Measurements from ENCODE around the gene SLC5A8. TPM values are rescaled to one million over a fixed set of nuclear protein-coding genes. Genes with fewer than 3 reads are reported as not detected.

SLC5A8 gene
- total and polyA plus RNA-seq, 2 of the 4 experiments (the other 2 are of a cell fraction) = not detected

GRCh38 chr12:101243616-101244015, 33.6 kb upstream of the SLC5A8 start:
- Histone ChIP-seq H3K4ac (ENCODE audit: low read depth, low read length) (no peak overlapping the region), H2BK15ac (ENCODE audit: low read depth, low read length) (no peak overlapping the region), H3K36me3 (ENCODE audit: control insufficient read depth, insufficient read depth, low read length) (no peaks in the 10 kb centered on the region), H2BK5ac (ENCODE audit: low read depth, low read length, poor library complexity, severe bottlenecking) (no peak overlapping the region), H4K5ac (ENCODE audit: low read depth, low read length) (no peak overlapping the region), H4K91ac (ENCODE audit: insufficient read depth, low read depth, low read length) (no peak overlapping the region), H3K4me1 (ENCODE audit: control insufficient read depth, insufficient read depth, low read length) (no peaks in the 10 kb centered on the region), H3K79me1 (ENCODE audit: low read depth in 1 of 2, low read length in 2 of 2) (no peaks in the 10 kb centered on the region), H3K9ac (ENCODE audit: low read depth, low read length) (no peak overlapping the region), H3K18ac (ENCODE audit: low read depth, low read length) (no peak overlapping the region), H3K9me3 (ENCODE audit: control insufficient read depth, insufficient read depth, low read length) (peaks cover 3% of the 10 kb centered on the region; the same call in 1 of the 2 replicates), H3K4me3 (ENCODE audit: insufficient read depth, low read depth, low read length) (no peak overlapping the region), H3K56ac (ENCODE audit: extremely low read depth, insufficient read depth, low read length) (no peak overlapping the region), H2BK20ac (ENCODE audit: low read depth, low read length) (no peak overlapping the region), H4K8ac (ENCODE audit: low read depth in 2 of 2, low read length in 2 of 2) (no peak overlapping the region), H3K23ac (ENCODE audit: low read depth, low read length) (no peak overlapping the region), H4K20me1 (ENCODE audit: insufficient read depth, low read length) (no peaks in the 10 kb centered on the region), H3K9me1 (ENCODE audit: insufficient read depth, low read length) (no peaks in the 10 kb centered on the region), H2AFZ (replicated peaks; ENCODE audit: low read length, poor library complexity) (no peak overlapping the region), H3K14ac (replicated peaks; ENCODE audit: low read depth, low read length) (no peak overlapping the region), H3K27me3 (ENCODE audit: control insufficient read depth, insufficient read depth, low read length) (no peaks in the 10 kb centered on the region), H2AK5ac (ENCODE audit: low read depth, low read length) (no peak overlapping the region), H2BK120ac (ENCODE audit: low read depth, low read length) (no peak overlapping the region), H3K4me2 (ENCODE audit: low read depth, low read length) (no peak overlapping the region), H2AK9ac (replicated peaks; ENCODE audit: low read depth, low read length, poor library complexity) (no peak overlapping the region), H3K27ac (ENCODE audit: insufficient read depth, low read length) (no peak overlapping the region)
- ATAC-seq (ENCODE audit: low read depth) (no peak), DNase-seq (no peak)
- in situ Hi-C loops (cut with MboI; ENCODE audit: low sequenced_read_pairs) (no loop called here), dilution Hi-C loops (cut with HindIII; ENCODE audit: low sequenced_read_pairs, unreplicated experiment) (no loop called here), intact Hi-C loops (cut with micrococcal nuclease) (no loop called here)
- no CpG with 5 or more reads among the region's 2 CpGs for WGBS, 2 experiments (ENCODE audit: extremely low coverage in 2 of 2, insufficient read length in 1 of 2)
- POLR2A ChIA-PET (ENCODE audit: unreplicated experiment) = no interaction called here
- CTCF ChIA-PET = no interaction called here
- BruUV-seq (replicated peaks) = no TSS peak
- no peak for TF ChIP-seq USF2 (IDR thresholded peaks at IDR 0.05; ENCODE audit: low read depth, low read length)
- no peak for TF ChIP-seq MXI1 (IDR thresholded peaks at IDR 0.05; ENCODE audit: borderline replicate concordance, low read depth, low read length)
- TF ChIP-seq NFE2L2 (IDR thresholded peaks at IDR 0.05; ENCODE audit: low read depth, low read length) = no peak
- TF ChIP-seq RAD21 (IDR thresholded peaks at IDR 0.05; ENCODE audit: low read length) = no peak
- TF ChIP-seq BHLHE40 (IDR thresholded peaks at IDR 0.05; ENCODE audit: low read depth, low read length) = no peak
- no peak for TF ChIP-seq RCOR1 (IDR thresholded peaks at IDR 0.05; ENCODE audit: insufficient replicate concordance, low read length)
- no peak for TF ChIP-seq MAFK (IDR thresholded peaks at IDR 0.05; ENCODE audit: low read depth, low read length)
- no peak for TF ChIP-seq POLR2A (IDR thresholded peaks at IDR 0.05; ENCODE audit: low read depth, low read length)
- no peak for TF ChIP-seq FOS (IDR thresholded peaks at IDR 0.05; ENCODE audit: low read depth, low read length)
- no peak for TF ChIP-seq SMC3 (IDR thresholded peaks at IDR 0.05; ENCODE audit: low read depth, low read length)
- TF ChIP-seq CTCF (conservative IDR thresholded peaks at IDR 0.05; ENCODE audit: low read depth, low read length) = no peak
- no peak for TF ChIP-seq ELK1 (IDR thresholded peaks at IDR 0.05; ENCODE audit: borderline replicate concordance, low read depth, low read length)
- TF ChIP-seq RFX5 (IDR thresholded peaks at IDR 0.05; ENCODE audit: low read depth, low read length) = no peak
- TF ChIP-seq CEBPB (IDR thresholded peaks at IDR 0.05; ENCODE audit: low read depth, low read length) = no peak
- TF ChIP-seq CHD1 (IDR thresholded peaks at IDR 0.05; ENCODE audit: low read depth, low read length) = no peak
- no peak for TF ChIP-seq MAZ (IDR thresholded peaks at IDR 0.05; ENCODE audit: borderline replicate concordance, low read depth, low read length)

Measured in IMR-90 (cell line).